Ovary (tissue), 9 donors: ENCODE results near the gene GSTO1. TPM values are rescaled to one million over a fixed set of nuclear protein-coding genes. Genes with fewer than 3 reads are reported as not detected.

ENCODE experiments used
- DNase-seq, 5 donors: peaks; one replicate each; pipeline ENCODE4 v3.0.0-alpha.2; 2019 to 2020
- H3K27ac ChIP-seq, 2 donors: fragments of 200-600 bp; one replicate each; pipeline versions ENCODE4 v1.5.1 to v1.8.0; 2019 to 2022
- H3K27me3 ChIP-seq: fragments of 200-600 bp; one replicate; pipeline ENCODE4 v1.8.0; 2022
- H3K36me3 ChIP-seq: fragments of 200-600 bp; sonication (generic); one replicate; pipeline ENCODE4 v1.5.1; 2019
- H3K4me1 ChIP-seq: one replicate; pipeline ENCODE4 v1.8.1; 2013; ENCODE audit warnings: mild to moderate bottlenecking, moderate library complexity; ENCODE audit not compliant: insufficient read depth
- H3K4me3 ChIP-seq: fragments of 200-600 bp; sonication (generic); one replicate; pipeline ENCODE4 v1.5.1; 2017
- H3K9me3 ChIP-seq, 2 donors: fragments of 200-600 bp in 1 of 2; sonication (generic) in 1 of 2; one replicate each; pipeline versions ENCODE4 v1.5.1 to v1.8.1; 2013 to 2019; ENCODE audit warnings: mild to moderate bottlenecking in 1 of 2, moderate library complexity in 1 of 2
- CTCF ChIP-seq, 3 donors: fragments of 450-650 bp in 2 of 3; fragments of 200-600 bp in 1 of 3; IDR thresholded peaks; one replicate each; pipeline versions ENCODE4 v1.5.1 to v1.8.0; 2016 to 2022; ENCODE audit warnings: antibody characterized with exemption in 3 of 3, mild to moderate bottlenecking in 1 of 3
- EP300 ChIP-seq: sonication (generic); formaldehyde crosslinking; IDR thresholded peaks from one replicate; pipeline ENCODE4 v1.6.1; 2017; ENCODE audit warnings: antibody characterized with exemption
- POLR2A ChIP-seq: fragments of 450-650 bp; IDR thresholded peaks from one replicate; pipeline ENCODE4 v1.6.1; 2017; ENCODE audit warnings: antibody characterized with exemption, mild to moderate bottlenecking, moderate library complexity
- WGBS, 3 donors: extraction: QIAGEN DNeasy Blood & Tissue Kit in 1 of 3; methylation state at CpG; one replicate each; pipeline versions ENCODE4 v1.1.5 to v1.1.7; 2013 to 2017; 5-methylcytosine and 5-hydroxymethylcytosine counted together
- intact Hi-C, 4 donors: fragments of 100-400 bp; cut with DNase I; formaldehyde crosslinking; loops; one replicate each; pipeline versions ENCODE4 v1.11.0 to v1.15.1; 2022 to 2023
- polyA plus RNA-seq, 2 donors: library from polyadenylated mRNA; stranded (reverse); fragments of 200-250 nt in 1 of 2; fragments of 350-450 nt in 1 of 2; fragmentation: Illumina TruSeq in 1 of 2; extraction: RNeasy Lipid Tissue Mini Kit (QIAGEN cat#74804) in 1 of 2; gene quantifications; one replicate each; pipeline ENCODE4 v1.2.3, GENCODE V29; 2013 to 2014
- total RNA-seq, 7 donors: library from RNA; depleted of rRNA in 2 of 7; stranded (reverse); fragments of >200 nt in 2 of 7; fragmentation: NEBNext Ultra II Directional in 3 of 7; extraction: Animal tissue kit (Norgen Biotek cat#: 25700) in 3 of 7; gene quantifications; one replicate each; pipeline versions ENCODE4 v1.1.0 to v1.2.4, GENCODE V29; 2016 to 2023
- donor health status: DM: no; HTN: no; CAD: no; lungs with moderate emphysema.
- donor health status: DM: no; HTN: no; CAD: no.
- donor health status: Bipolar disorder and iron deficiency.
- donor health status: DM: yes; HTN: yes; CAD: no.
- donor health status: DM: no; HTN: no; CAD: no.
- donor health status: DM: yes; HTN: yes; CAD: no.

The GSTO1 gene
- total and polyA plus RNA-seq, 9 donors, result 58.7 to 125 (median 91.0) TPM

GRCh38 chr10:104255311-104255981, 754 bp downstream of the GSTO1 start:
- H3K27me3 ChIP-seq, result no peaks in the 10 kb centered on the region
- H3K9me3 ChIP-seq, result no peaks in the 10 kb centered on the region
- peaks cover 4% of the 10 kb centered on the region for H3K4me1 ChIP-seq
- 0 to 1% (median 1%) methylated on average over 12 of the region's 12 CpGs for WGBS, 3 donors
- H3K36me3 ChIP-seq, result no peaks in the 10 kb centered on the region
- intact Hi-C loops, result no loop called here
- no peak for TF ChIP-seq POLR2A
- TF ChIP-seq EP300, result no peak
- no peak for TF ChIP-seq CTCF (IDR thresholded peaks at IDR 0.05)
- H3K27ac ChIP-seq, result peak overlapping the region; percentile 77 to 99
- no peak for DNase-seq
- H3K4me3 ChIP-seq, result peak overlapping the region; percentile 93

DNA sequence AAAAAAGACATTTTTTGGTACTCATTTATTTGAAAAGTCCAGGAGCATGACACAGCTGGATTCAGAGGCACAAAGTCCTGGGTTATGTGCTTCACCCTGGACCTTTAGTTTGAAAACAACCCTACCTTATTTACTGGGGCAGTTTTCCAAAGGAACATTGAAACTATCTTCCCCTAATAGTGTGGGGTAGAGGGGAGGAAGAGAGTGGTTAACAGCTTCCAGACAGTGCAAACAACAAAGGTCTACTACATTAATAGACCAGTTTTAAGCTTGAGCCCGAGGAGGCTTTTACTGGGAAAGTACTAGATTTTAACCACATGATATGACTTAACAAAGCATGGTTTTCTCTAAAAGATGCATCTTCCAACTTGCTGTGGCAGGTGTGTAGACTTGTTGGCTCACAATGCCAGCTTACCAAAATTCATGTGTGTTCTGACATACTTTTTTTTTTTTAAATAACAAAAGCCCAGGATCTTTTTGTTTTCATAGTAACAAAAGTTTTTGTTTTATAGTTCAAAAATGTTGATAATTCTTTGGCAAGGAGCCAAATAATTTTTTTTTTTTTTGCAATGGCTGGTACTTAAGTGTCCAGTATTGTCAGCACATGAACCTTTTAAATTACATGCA, 1.8 kb downstream of the GSTO1 start:
- no peaks in the 10 kb centered on the region for H3K9me3 ChIP-seq
- H3K27ac ChIP-seq, result peak overlapping the region; percentile 77 to 99
- H3K4me1 ChIP-seq, result peaks cover 4% of the 10 kb centered on the region
- H3K27me3 ChIP-seq, result no peaks in the 10 kb centered on the region
- 0 to 9% (median 6%) methylated on average over 1 of the region's 1 CpG for WGBS, 3 donors
- intact Hi-C loops, result no loop called here
- no peak for TF ChIP-seq EP300
- TF ChIP-seq CTCF (IDR thresholded peaks at IDR 0.05), result no peak
- no peaks in the 10 kb centered on the region for H3K36me3 ChIP-seq
- peak overlapping the region; percentile 93 for H3K4me3 ChIP-seq
- DNase-seq, result no peak

GRCh38 chr10:104257235-104257634, 2.5 kb downstream of the GSTO1 start:
- intact Hi-C loops, result no loop called here
- no peak for DNase-seq
- Histone ChIP-seq H3K4me3 (no peak overlapping the region), H3K27ac (no peak overlapping the region), H3K27me3 (no peaks in the 10 kb centered on the region), H3K4me1 (peaks cover 4% of the 10 kb centered on the region), H3K36me3 (no peaks in the 10 kb centered on the region), H3K9me3 (no peaks in the 10 kb centered on the region)
- TF ChIP-seq EP300 (no peak), POLR2A (no peak), CTCF (IDR thresholded peaks at IDR 0.05) (no peak)
- 95 to 97% (median 97%) methylated on average over 5 of the region's 5 CpGs for whole genome bisulfite sequencing, 3 donors

GRCh38 chr10:104258209-104258608, 3.5 kb downstream of the GSTO1 start:
- no peaks in the 10 kb centered on the region for H3K36me3 ChIP-seq
- H3K27me3 ChIP-seq, result no peaks in the 10 kb centered on the region
- no peak overlapping the region for H3K4me3 ChIP-seq
- intact Hi-C loops, result no loop called here
- H3K9me3 ChIP-seq, result no peaks in the 10 kb centered on the region
- TF ChIP-seq POLR2A (no peak), CTCF (IDR thresholded peaks at IDR 0.05) (no peak), EP300 (no peak)
- H3K27ac ChIP-seq, result no peak overlapping the region
- H3K4me1 ChIP-seq, result peaks cover 4% of the 10 kb centered on the region
- WGBS, 3 donors, result 75 to 81% (median 79%) methylated on average over 3 of the region's 3 CpGs
- no peak for DNase-seq
